CD4-positive, alpha-beta memory T cell (primary cell): Measurements from ENCODE around the gene LIMK1. TPM values are rescaled to one million over a fixed set of nuclear protein-coding genes. Genes with fewer than 3 reads are reported as not detected.

Experiments used
- CTCF ChIA-PET: fragments of 350-600 bp; sonication (Branson Sonifier 250); formaldehyde crosslinking; loops from one replicate; lab custom pipeline; 2021; ENCODE audit warnings: inconsistent platforms; ENCODE audit not compliant: partially characterized antibody; lab: Charles Lee
- POLR2A ChIA-PET: fragments of 350-600 bp; sonication (Branson Sonifier 250); formaldehyde crosslinking; loops from one replicate; lab custom pipeline; 2021; ENCODE audit not compliant: partially characterized antibody; lab: Charles Lee
- DNase-seq, 5 donors: peaks; one replicate each; pipeline versions ENCODE4 v3.0.0 to v3.0.0-alpha.2; 2020 to 2022; ENCODE audit warnings: mixed read lengths in 1 of 5
- H3K27ac ChIP-seq: one replicate; pipeline ENCODE4 v1.7.0; 2013; ENCODE audit warnings: low read depth, low read length
- H3K27me3 ChIP-seq: 2 replicates; pipeline ENCODE4 v1.7.0; 2013; ENCODE audit warnings: mild to moderate bottlenecking, low read length, moderate library complexity; ENCODE audit not compliant: insufficient read depth
- H3K36me3 ChIP-seq: 2 replicates; pipeline ENCODE4 v1.7.0; 2013; ENCODE audit warnings: mild to moderate bottlenecking, low read length, moderate library complexity; ENCODE audit not compliant: insufficient read depth
- H3K4me1 ChIP-seq: 2 replicates; pipeline ENCODE4 v1.7.0; 2013; ENCODE audit warnings: mild to moderate bottlenecking, low read length, moderate library complexity; ENCODE audit not compliant: insufficient read depth
- H3K4me3 ChIP-seq, 2 donors: one replicate each; pipeline ENCODE4 v1.7.0; 2013; ENCODE audit warnings: low read length in 2 of 2, mild to moderate bottlenecking in 1 of 2
- H3K9me3 ChIP-seq, 2 donors: one replicate each; pipeline ENCODE4 v1.7.0; 2013; ENCODE audit warnings: low read length in 2 of 2, control low read depth in 1 of 2; ENCODE audit not compliant: control insufficient read depth in 1 of 2
- H3K27ac Mint-ChIP-seq, 7 donors: one replicate each; pipeline ENCODE4 v1.8.0; 2020 to 2021; ENCODE audit warnings: mixed read lengths in 7 of 7, mild to moderate bottlenecking in 6 of 7, inconsistent platforms in 3 of 7, moderate library complexity in 3 of 7
- H3K27me3 Mint-ChIP-seq, 2 donors: one replicate each; pipeline ENCODE4 v1.8.0; 2020 to 2021; ENCODE audit warnings: mixed read lengths in 2 of 2
- H3K36me3 Mint-ChIP-seq, 2 donors: one replicate each; pipeline ENCODE4 v1.8.0; 2020 to 2021; ENCODE audit warnings: mixed read lengths in 2 of 2, inconsistent platforms in 1 of 2, mild to moderate bottlenecking in 1 of 2
- H3K4me1 Mint-ChIP-seq, 4 donors: one replicate each; pipeline ENCODE4 v1.8.0; 2020 to 2021; ENCODE audit warnings: mixed read lengths in 4 of 4, mild to moderate bottlenecking in 1 of 4
- H3K4me3 Mint-ChIP-seq, 8 donors: one replicate each; pipeline ENCODE4 v1.8.0; 2020 to 2021; ENCODE audit warnings: mixed read lengths in 8 of 8, mild to moderate bottlenecking in 7 of 8, moderate library complexity in 6 of 8, inconsistent platforms in 3 of 8
- H3K9me3 Mint-ChIP-seq, 8 donors: one replicate each; pipeline ENCODE4 v1.8.0; 2020 to 2021; ENCODE audit warnings: mixed read lengths in 8 of 8, mild to moderate bottlenecking in 5 of 8, inconsistent platforms in 3 of 8, moderate library complexity in 1 of 8
- intact Hi-C: fragments of 100-400 bp; cut with micrococcal nuclease; formaldehyde crosslinking; loops from one replicate; pipeline ENCODE4 v1.15.1; 2023
- polyA plus RNA-seq, 2 donors: library from polyadenylated mRNA; unstranded; fragments of 300-500 nt; fragmentation: Illumina TruSeq; gene quantifications; one replicate each; pipeline ENCODE4 v1.2.3, GENCODE V29; 2021
- total RNA-seq, 2 experiments: library from RNA; stranded (reverse); gene quantifications; one replicate each; pipeline ENCODE4 v1.2.3, GENCODE V29; 2021

LIMK1 gene
- total and polyA plus RNA-seq, 4 experiments from 2014 or later, result 0.42 to 15.1 (median 9.1) TPM

GRCh38 chr7:74083928-74084721 is 521 bp downstream of the LIMK1 start:
- peaks cover 16% of the 10 kb centered on the region for H3K4me1 ChIP-seq
- H3K36me3 ChIP-seq, result no peaks in the 10 kb centered on the region
- peaks cover 4 to 15% (median 9%) of the 10 kb centered on the region in 4 donors for H3K4me1 Mint-ChIP-seq
- H3K4me3 ChIP-seq, result peak overlapping the region; percentile 42 to 43
- peak overlapping the region; percentile 73 to 85 (median 80) for H3K4me3 Mint-ChIP-seq
- CTCF ChIA-PET, result interaction anchor here (0.9 to 1.7 kb wide), 2 partner anchors 16 to 17 kb away, joined by 4 to 7 read pairs; no protein-coding TSS in a partner anchor
- H3K9me3 ChIP-seq, result no peaks in the 10 kb centered on the region
- no peaks in the 10 kb centered on the region for H3K27me3 Mint-ChIP-seq
- H3K27me3 ChIP-seq, result no peaks in the 10 kb centered on the region
- no peaks in the 10 kb centered on the region for H3K9me3 Mint-ChIP-seq
- DNase-seq, result peak in 1 of 5 donors; percentile 76
- H3K27ac ChIP-seq, result peak overlapping the region; percentile 49
- intact Hi-C loops, result loop anchor here (1.0 kb wide), 2 partner anchors 10 to 90 kb away; partner anchors contain the start of gene EIF4H
- POLR2A ChIA-PET, result interaction anchor here (0.8 to 3.1 kb wide), 4 partner anchors 10 to 170 kb away, joined by 3 to 30 read pairs (median 8); partner anchors contain the start of genes EIF4H and RFC2
- peak overlapping the region in 6 of 7 donors; percentile 4 to 91 (median 70) for H3K27ac Mint-ChIP-seq
- H3K36me3 Mint-ChIP-seq, result peaks cover 0 to 3% of the 10 kb centered on the region in 2 donors

- intact Hi-C loops, result no loop called here
- H3K36me3 ChIP-seq, result no peaks in the 10 kb centered on the region
- Mint-ChIP-seq H3K4me3 (peak overlapping the region; percentile 73 to 85 (median 80)), H3K4me1 (peaks cover 6 to 17% (median 10%) of the 10 kb centered on the region in 4 donors), H3K27ac (peak overlapping the region; percentile 50 to 91 (median 68)), H3K27me3 (no peaks in the 10 kb centered on the region), H3K9me3 (no peaks in the 10 kb centered on the region), H3K36me3 (peaks cover 2 to 3% of the 10 kb centered on the region in 2 donors)
- DNase-seq, result no peak
- no peak overlapping the region for H3K27ac ChIP-seq
- no peaks in the 10 kb centered on the region for H3K9me3 ChIP-seq
- ChIA-PET POLR2A (interaction anchor here (3.1 kb wide), 1 partner anchor 90 kb away, joined by 30 read pairs; the partner anchor contains the start of gene EIF4H), CTCF (interaction anchor here (1.0 kb wide), 1 partner anchor 316 kb away, joined by 3 read pairs; no protein-coding TSS in a partner anchor)
- peaks cover 16% of the 10 kb centered on the region for H3K4me1 ChIP-seq
- no peaks in the 10 kb centered on the region for H3K27me3 ChIP-seq
- H3K4me3 ChIP-seq, result peak overlapping the region in 1 of 2 donors; percentile 43
Measured at GRCh38 chr7:74084722-74085578, 1.3 kb downstream of the LIMK1 start.

- H3K4me3 ChIP-seq, result no peak overlapping the region
- DNase-seq, result no peak
- intact Hi-C loops, result no loop called here
- H3K27me3 ChIP-seq, result no peaks in the 10 kb centered on the region
- peaks cover 13% of the 10 kb centered on the region for H3K4me1 ChIP-seq
- ChIA-PET CTCF (interaction anchor here (0.6 kb wide), 1 partner anchor 20 kb away, joined by 3 read pairs; no protein-coding TSS in a partner anchor), POLR2A (no interaction called here)
- H3K27ac ChIP-seq, result no peak overlapping the region
- Mint-ChIP-seq H3K27me3 (no peaks in the 10 kb centered on the region), H3K9me3 (no peaks in the 10 kb centered on the region), H3K4me1 (peaks cover 6 to 17% (median 10%) of the 10 kb centered on the region in 4 donors), H3K36me3 (peaks cover 2 to 3% of the 10 kb centered on the region in 2 donors), H3K27ac (peak overlapping the region in 1 of 7 donors; percentile 18), H3K4me3 (no peak overlapping the region)
- no peaks in the 10 kb centered on the region for H3K36me3 ChIP-seq
- H3K9me3 ChIP-seq, result no peaks in the 10 kb centered on the region
Measured at GRCh38 chr7:74087791-74088453, 4.3 kb downstream of the LIMK1 start.

- H3K27ac ChIP-seq, result no peak overlapping the region
- H3K36me3 Mint-ChIP-seq, result peaks cover 3 to 8% of the 10 kb centered on the region in 2 donors
- ChIA-PET POLR2A (interaction anchor here (1.1 kb wide), 1 partner anchor 9 kb away, joined by 3 read pairs; no protein-coding TSS in a partner anchor), CTCF (no interaction called here)
- H3K27ac Mint-ChIP-seq, result peak overlapping the region in 3 of 7 donors; percentile 13 to 57 (median 25)
- intact Hi-C loops, result no loop called here
- no peaks in the 10 kb centered on the region for H3K36me3 ChIP-seq
- peaks cover 6 to 18% (median 16%) of the 10 kb centered on the region in 4 donors for H3K4me1 Mint-ChIP-seq
- H3K9me3 Mint-ChIP-seq, result no peaks in the 10 kb centered on the region
- H3K4me3 Mint-ChIP-seq, result no peak overlapping the region
- no peaks in the 10 kb centered on the region for H3K9me3 ChIP-seq
- H3K4me1 ChIP-seq, result peaks cover 19% of the 10 kb centered on the region
- H3K27me3 ChIP-seq, result no peaks in the 10 kb centered on the region
- H3K4me3 ChIP-seq, result no peak overlapping the region
- no peak for DNase-seq
- H3K27me3 Mint-ChIP-seq, result no peaks in the 10 kb centered on the region
Measured at GRCh38 chr7:74092321-74092963, 8.8 kb downstream of the LIMK1 start.

GRCh38 chr7:74092964-74093471 is 9.4 kb downstream of the LIMK1 start:
- Mint-ChIP-seq H3K4me1 (peaks cover 6 to 18% (median 16%) of the 10 kb centered on the region in 4 donors), H3K27me3 (no peaks in the 10 kb centered on the region), H3K4me3 (peak overlapping the region in 2 of 8 donors; percentile 6 to 92), H3K9me3 (peaks cover 0 to 3% (median 0%) of the 10 kb centered on the region in 8 donors), H3K27ac (peak overlapping the region in 5 of 7 donors; percentile 25 to 93 (median 57)), H3K36me3 (peaks cover 7 to 13% of the 10 kb centered on the region in 2 donors)
- ChIA-PET CTCF (no interaction called here), POLR2A (interaction anchor here (1.0 to 2.3 kb wide), 4 partner anchors 9 to 81 kb away, joined by 3 to 13 read pairs (median 8); partner anchors contain the start of genes EIF4H and LIMK1)
- Histone ChIP-seq H3K27ac (no peak overlapping the region), H3K4me3 (no peak overlapping the region), H3K36me3 (no peaks in the 10 kb centered on the region), H3K27me3 (no peaks in the 10 kb centered on the region), H3K4me1 (peaks cover 19% of the 10 kb centered on the region), H3K9me3 (no peaks in the 10 kb centered on the region)
- intact Hi-C loops, result no loop called here
- DNase-seq, result no peak
